ENCODE data around the gene KIF23.

DNA sequence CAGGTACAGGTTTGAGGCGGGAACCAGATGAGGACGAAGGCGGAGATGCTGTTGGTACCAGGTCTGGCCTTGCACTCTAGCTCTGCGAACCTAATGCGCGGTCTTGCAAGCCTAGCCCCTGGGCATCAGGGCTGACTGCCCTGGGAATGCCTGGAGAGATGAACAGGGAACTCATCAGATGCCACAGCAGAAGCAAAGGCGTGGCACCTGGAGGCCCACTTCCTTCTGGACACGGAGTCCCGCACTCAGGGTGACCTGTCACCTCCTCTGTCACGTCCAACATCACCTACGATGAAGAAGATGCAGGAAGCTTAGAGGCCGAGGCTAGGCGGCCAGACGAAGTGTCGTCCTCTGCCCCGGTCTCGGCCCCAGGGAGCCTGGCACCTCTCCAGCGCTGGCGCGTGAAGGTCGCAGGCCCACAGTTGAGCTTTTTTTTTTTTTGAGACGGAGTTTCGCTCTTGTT, 47.9 kb downstream of the KIF23 start:
- TF ChIP-seq, protein P1, sequence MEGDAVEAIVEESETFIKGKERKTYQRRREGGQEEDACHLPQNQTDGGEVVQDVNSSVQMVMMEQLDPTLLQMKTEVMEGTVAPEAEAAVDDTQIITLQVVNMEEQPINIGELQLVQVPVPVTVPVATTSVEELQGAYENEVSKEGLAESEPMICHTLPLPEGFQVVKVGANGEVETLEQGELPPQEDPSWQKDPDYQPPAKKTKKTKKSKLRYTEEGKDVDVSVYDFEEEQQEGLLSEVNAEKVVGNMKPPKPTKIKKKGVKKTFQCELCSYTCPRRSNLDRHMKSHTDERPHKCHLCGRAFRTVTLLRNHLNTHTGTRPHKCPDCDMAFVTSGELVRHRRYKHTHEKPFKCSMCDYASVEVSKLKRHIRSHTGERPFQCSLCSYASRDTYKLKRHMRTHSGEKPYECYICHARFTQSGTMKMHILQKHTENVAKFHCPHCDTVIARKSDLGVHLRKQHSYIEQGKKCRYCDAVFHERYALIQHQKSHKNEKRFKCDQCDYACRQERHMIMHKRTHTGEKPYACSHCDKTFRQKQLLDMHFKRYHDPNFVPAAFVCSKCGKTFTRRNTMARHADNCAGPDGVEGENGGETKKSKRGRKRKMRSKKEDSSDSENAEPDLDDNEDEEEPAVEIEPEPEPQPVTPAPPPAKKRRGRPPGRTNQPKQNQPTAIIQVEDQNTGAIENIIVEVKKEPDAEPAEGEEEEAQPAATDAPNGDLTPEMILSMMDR (IDR thresholded peaks at IDR 0.05), result no peak
- TF ChIP-seq POLR2A (IDR thresholded peaks at IDR 0.05) (no peak), POLR2AphosphoS5 (IDR thresholded peaks at IDR 0.05) (no peak), EP300 (IDR thresholded peaks at IDR 0.05) (no peak)
